GM18499 (cell line): ENCODE data around the gene MRGPRX4.
"Not testable (repeated sequence)": the region's sequence is repeated elsewhere in the genome, so short reads cannot be mapped to it uniquely, and the experiment has no call there.

ENCODE experiments used
- ATAC-seq: cut with Tn5 transposase; IDR thresholded peaks from one replicate; pipeline ENCODE4 v1.9.1; 2021; ENCODE audit warnings: moderate number of reproducible peaks; ENCODE audit not compliant: insufficient read depth, unreplicated experiment

Gene MRGPRX4

GRCh38 chr11:18172666-18173065 is at the start of gene MRGPRX4:
MRGPRX4 (plus strand) TSS chr11:18172837; CDS start chr11:18173257, 420 bp downstream.
- no peak for ATAC-seq

- ATAC-seq = not testable (repeated sequence)
These were observed 41.5 kb upstream of the MRGPRX4 start for GRCh38 chr11:18131115-18131514.

GRCh38 chr11:18132341-18132740 is 40.3 kb upstream of the MRGPRX4 start, which contains the start of gene MRGPRX3:
MRGPRX3 (plus strand) TSS chr11:18132571; CDS start chr11:18137203, 4,632 bp downstream.
- no peak for ATAC-seq

GRCh38 chr11:18135308-18135707 is 37.3 kb upstream of the MRGPRX4 start:
- no peak for ATAC-seq

- no peak for ATAC-seq
These were observed 35.3 kb upstream of the MRGPRX4 start for GRCh38 chr11:18137186-18137800.

- no peak for ATAC-seq
These were observed 32.5 kb upstream of the MRGPRX4 start for GRCh38 chr11:18140145-18140544.

- ATAC-seq = no peak
These were observed 28.4 kb upstream of the MRGPRX4 start for GRCh38 chr11:18144243-18144642.

GRCh38 chr11:18145025-18145424 is 27.6 kb upstream of the MRGPRX4 start:
- no peak for ATAC-seq

- ATAC-seq = no peak
These were observed 26.8 kb upstream of the MRGPRX4 start for GRCh38 chr11:18145837-18146236.

GRCh38 chr11:18151581-18151980 is 21.1 kb upstream of the MRGPRX4 start:
- no peak for ATAC-seq

GRCh38 chr11:18168372-18168771 is 4.3 kb upstream of the MRGPRX4 start:
- ATAC-seq = no peak

GRCh38 chr11:18171377-18172000 is 1.1 kb upstream of the MRGPRX4 start:
- ATAC-seq = no peak

- no peak for ATAC-seq
These were observed 709 bp downstream of the MRGPRX4 start for GRCh38 chr11:18173225-18173866.

- ATAC-seq = no peak
These were observed 16.2 kb downstream of the MRGPRX4 start for GRCh38 chr11:18188796-18189195.

- not testable (repeated sequence) for ATAC-seq
These were observed 17.0 kb downstream of the MRGPRX4 start for GRCh38 chr11:18189476-18190245.

- ATAC-seq = no peak
These were observed 18.7 kb downstream of the MRGPRX4 start for GRCh38 chr11:18191376-18191775.

GRCh38 chr11:18193010-18193409 is 20.4 kb downstream of the MRGPRX4 start:
- ATAC-seq = no peak

- no peak for ATAC-seq
These were observed 23.9 kb downstream of the MRGPRX4 start for GRCh38 chr11:18196532-18196931.

- not testable (repeated sequence) for ATAC-seq
These were observed 25.1 kb downstream of the MRGPRX4 start for GRCh38 chr11:18197738-18198137.

- ATAC-seq = no peak
These were observed 31.1 kb downstream of the MRGPRX4 start for GRCh38 chr11:18203723-18204122.

- ATAC-seq = no peak
These were observed 31.6 kb downstream of the MRGPRX4 start for GRCh38 chr11:18204220-18204619.
